CMK (cell line): Measurements from ENCODE around the gene RDH5.
A peak's percentile ranks its signal among the peaks of the same experiment; 100 is the strongest.

Experiments used
- DNase-seq: peaks from one replicate; pipeline ENCODE4 v3.0.0-alpha.2; 2010; ENCODE audit warnings: low read depth

The RDH5 gene

GRCh38 chr12:55712700-55713415 lies 7.3 kb upstream of the RDH5 start:
- DNase-seq: no peak

DNA sequence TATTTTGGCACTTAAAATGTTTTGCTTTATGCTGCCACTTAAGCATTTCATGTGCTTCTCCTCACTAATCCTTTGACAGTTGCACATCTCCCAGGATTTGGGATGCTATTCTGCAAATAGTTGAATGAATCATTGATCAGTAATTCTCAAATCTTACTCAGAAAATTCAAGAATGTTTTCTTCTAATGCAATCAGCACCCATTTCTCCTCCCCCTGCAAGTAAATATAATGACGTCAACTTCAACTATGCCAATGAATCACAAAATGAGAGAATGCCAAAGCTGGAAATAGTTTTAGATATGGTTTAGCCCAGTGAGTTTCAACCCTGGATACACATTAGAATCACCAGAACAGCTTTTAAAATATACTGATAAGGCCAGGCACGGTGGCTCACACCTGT lies 6.5 kb upstream of the RDH5 start:
- no peak for DNase-seq

DNA sequence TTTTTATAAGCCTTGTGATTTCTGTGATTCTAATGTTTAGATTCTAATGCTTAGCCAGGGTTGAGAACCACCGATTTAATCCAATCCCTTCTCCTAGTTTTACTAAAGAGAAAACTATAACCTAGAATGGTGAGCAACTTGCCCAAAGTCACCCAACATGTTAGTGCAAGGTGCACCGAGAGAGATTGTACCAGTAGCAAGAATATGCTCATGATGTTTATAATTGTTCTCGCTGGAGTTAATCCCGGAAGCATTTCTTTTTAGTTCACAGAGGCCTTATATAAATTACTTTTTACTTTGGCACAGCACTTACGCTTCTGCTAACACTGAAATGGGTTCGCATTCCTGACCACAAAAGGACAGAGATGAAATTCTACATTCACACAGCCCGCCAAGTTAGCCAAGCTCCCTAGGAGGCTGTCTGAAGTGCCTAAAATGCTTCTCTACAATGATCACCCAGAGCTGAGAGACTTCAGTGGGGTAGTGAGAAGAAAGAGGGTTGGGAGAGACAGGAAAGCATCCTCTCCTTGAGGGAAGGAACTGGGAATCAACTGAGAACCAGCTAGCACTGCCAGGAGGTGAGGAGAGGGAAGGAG lies 4.9 kb upstream of the RDH5 start:
- DNase-seq: no peak

- DNase-seq: peak; percentile 86
Observed at GRCh38 chr12:55715833-55716581, 4.2 kb upstream of the RDH5 start, which contains the start of gene BLOC1S1. BLOC1S1 (plus strand) TSS chr12:55716046; CDS start chr12:55716052, 6 bp downstream.

- DNase-seq: no peak
Observed at GRCh38 chr12:55716582-55716957, 3.6 kb upstream of the RDH5 start.

GRCh38 chr12:55717011-55718007 lies 2.9 kb upstream of the RDH5 start:
- no peak for DNase-seq

DNA sequence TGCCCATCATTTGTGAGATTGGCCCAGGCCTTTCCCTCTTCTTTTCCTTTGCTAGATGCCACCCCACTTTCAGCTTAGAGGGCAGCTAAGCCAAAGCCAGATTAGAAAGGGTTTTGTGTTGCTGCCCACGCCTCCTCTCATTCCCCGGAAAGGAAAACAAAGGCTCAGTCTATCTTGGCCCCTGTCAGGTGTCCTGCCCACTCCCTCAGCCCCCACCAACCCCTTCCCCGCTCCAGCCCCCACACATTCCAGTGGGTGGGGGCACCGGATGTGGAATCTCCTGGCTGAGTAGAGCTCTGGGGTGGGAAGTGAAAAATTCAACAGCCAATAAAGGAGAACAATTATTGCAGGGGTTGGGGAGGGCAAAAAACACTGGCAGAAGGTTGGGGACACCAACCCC lies 2.2 kb upstream of the RDH5 start:
- DNase-seq: no peak

DNA sequence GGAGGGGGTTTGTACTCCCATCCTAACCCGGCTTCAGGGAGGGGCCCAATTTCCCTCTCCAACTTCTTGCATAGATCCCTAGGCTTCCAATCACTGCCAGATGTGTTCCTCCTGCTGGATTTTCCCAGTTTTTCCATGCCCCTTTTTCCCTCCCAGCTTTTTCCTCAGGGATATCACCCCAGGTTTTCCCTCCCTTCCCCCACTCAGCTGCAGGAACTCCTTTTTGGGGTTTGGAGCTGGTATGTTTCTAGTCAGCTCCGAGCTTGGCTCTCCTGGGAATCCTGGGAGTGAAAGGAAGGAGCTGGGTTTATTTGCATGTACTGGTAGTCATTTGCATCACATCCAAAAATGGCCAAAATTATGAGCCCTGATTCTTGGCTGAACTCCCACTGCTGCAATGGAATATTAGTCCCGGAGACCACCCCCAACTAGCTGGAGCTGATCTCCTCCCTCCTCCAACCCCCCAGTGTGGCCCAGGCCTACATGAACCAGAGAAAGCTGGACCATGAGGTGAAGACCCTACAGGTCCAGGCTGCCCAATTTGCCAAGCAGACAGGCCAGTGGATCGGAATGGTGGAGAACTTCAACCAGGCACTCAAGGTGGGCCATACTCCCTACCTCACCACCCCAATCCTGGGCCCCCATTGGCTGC lies 1.4 kb upstream of the RDH5 start:
- DNase-seq: no peak

GRCh38 chr12:55719371-55719770 lies 822 bp upstream of the RDH5 start:
- DNase-seq: no peak

DNA sequence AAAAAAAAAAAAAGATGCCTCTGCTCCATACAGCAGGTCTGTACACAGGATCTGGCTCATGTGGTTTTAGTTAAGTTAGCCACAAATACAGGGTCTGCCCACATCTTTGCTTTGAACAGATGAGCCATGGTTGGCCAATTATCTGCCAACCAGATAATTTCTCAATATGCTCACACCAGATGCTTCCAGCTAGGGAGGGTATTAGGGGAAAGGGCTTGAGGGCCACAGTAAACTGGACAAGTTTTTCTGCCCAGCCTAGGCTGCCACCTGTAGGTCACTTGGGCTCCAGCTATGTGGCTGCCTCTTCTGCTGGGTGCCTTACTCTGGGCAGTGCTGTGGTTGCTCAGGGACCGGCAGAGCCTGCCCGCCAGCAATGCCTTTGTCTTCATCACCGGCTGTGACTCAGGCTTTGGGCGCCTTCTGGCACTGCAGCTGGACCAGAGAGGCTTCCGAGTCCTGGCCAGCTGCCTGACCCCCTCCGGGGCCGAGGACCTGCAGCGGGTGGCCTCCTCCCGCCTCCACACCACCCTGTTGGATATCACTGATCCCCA lies 776 bp downstream of the RDH5 start:
- DNase-seq: no peak

DNA sequence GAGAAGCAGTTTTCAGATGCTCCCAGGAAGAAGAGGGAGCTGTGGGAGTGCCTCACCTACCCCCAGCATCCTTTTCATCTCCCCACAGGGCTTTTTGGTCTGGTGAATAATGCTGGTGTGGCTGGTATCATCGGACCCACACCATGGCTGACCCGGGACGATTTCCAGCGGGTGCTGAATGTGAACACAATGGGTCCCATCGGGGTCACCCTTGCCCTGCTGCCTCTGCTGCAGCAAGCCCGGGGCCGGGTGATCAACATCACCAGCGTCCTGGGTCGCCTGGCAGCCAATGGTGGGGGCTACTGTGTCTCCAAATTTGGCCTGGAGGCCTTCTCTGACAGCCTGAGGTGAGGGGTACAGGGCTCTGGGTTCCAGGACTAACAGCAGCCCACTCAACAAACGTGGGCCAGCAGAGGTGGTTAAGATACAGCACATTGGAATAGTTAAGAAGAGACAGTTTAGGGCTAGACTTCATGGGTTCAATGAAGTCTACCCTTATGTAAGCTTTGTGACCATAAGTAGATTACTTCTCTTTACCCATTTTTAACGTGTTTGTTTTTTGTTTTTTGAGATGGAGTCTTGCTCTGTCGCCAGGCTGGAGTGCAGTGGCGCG lies 1.5 kb downstream of the RDH5 start:
- DNase-seq: no peak

GRCh38 chr12:55722948-55723347 lies 2.8 kb downstream of the RDH5 start:
- no peak for DNase-seq

GRCh38 chr12:55723516-55724225 lies 3.5 kb downstream of the RDH5 start:
- no peak for DNase-seq

- DNase-seq: no peak
Observed at GRCh38 chr12:55724226-55724939, 4.2 kb downstream of the RDH5 start.

DNA sequence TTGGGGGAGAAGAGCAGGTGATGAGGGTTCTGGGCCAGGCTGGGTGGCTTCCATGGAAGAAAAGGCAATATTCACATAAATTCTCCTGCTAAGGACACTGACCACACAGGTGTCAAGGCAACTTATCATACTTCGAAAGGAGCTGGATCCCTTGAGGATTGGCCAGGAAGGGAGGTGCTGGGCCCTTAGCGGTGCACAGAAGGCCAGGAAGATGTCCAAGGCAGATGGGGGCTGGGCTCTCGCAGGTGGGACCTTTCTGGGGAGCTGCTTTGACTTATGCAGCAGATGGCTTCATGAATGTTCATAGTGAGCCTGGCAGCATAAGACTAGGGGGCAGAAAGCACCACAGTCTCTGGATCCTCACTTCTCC lies 4.7 kb downstream of the RDH5 start:
- no peak for DNase-seq

GRCh38 chr12:55725556-55725955 lies 5.4 kb downstream of the RDH5 start:
- no peak for DNase-seq

- no peak for DNase-seq
Observed at GRCh38 chr12:55726971-55727370, 6.8 kb downstream of the RDH5 start.

GRCh38 chr12:55727643-55728185 lies 7.5 kb downstream of the RDH5 start:
- peak; percentile 68 for DNase-seq
